ENCODE measurements around the gene MAN1B1. TPM values are rescaled to one million over a fixed set of nuclear protein-coding genes. Genes with fewer than 3 reads are reported as not detected.

The MAN1B1 gene
- total RNA-seq, 1 experiment from 2014 or later: 50.9 TPM

- TF ChIP-seq REST (IDR thresholded peaks at IDR 0.05; ENCODE audit: low read depth) (no peak), ZNF274 (IDR thresholded peaks at IDR 0.05; ENCODE audit: low read depth, low read length) (no peak), JUND (IDR thresholded peaks at IDR 0.05) (no peak)
These were observed 9.6 kb upstream of the MAN1B1 start, which contains the start of gene UAP1L1 (continued) for GRCh38 chr9:137077010-137077747.

DNA sequence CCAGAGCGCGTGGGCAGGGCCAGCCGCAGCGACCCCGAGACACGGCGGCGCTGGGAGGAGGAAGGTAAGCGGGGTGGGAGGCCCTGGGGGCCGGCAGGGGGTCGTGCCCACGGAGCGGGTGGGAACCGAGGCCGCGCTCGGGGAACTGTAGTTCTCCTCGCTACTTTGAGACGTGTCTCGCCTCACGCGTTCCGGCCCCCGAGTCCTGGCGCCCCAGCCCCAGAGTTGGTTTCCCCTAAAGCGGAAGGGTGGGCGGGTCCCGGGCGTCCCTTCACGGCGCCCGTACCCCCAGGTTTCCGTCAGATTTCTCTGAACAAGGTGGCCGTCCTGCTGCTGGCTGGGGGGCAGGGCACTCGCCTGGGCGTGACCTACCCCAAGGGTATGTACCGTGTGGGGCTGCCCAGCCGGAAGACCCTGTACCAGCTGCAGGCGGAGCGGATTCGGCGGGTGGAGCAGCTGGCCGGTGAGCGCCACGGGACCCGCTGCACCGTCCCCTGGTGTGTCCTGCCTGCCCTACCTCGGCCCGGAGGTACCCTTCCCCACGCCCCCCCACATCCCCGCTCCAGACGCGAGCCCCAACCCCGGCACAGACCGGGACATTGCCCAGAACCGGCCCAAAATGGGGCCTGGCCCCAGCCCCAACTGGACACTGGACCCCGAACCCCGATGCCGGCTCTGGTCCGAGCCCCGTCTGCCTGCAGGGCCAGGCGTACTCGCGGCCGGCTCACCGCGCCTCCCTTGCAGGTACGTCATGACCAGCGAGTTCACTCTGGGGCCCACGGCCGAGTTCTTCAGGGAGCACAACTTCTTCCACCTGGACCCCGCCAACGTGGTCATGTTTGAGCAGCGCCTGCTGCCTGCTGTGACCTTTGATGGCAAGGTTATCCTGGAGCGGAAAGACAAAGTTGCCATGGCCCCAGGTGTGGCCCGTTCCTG lies 8.8 kb upstream of the MAN1B1 start:
- ATAC-seq: peak; percentile 24
- peak overlapping the region; percentile 60; the same call in 1 of the 2 replicates for H3K27ac ChIP-seq (ENCODE audit: low read depth, low read length)
- POLR2A ChIA-PET: interaction anchor here (1.5 to 2.1 kb wide), 2 partner anchors 8 to 73 kb away, joined by 3 to 6 read pairs; partner anchors contain the start of gene MAN1B1

More for the DNA sequence above, 8.8 kb upstream of the MAN1B1 start:
- no peaks in the 10 kb centered on the region for H4K20me1 ChIP-seq (ENCODE audit: insufficient read depth)
- no peak for DNase-seq (ENCODE audit: low read depth, low spot score)
- peaks cover 4% of the 10 kb centered on the region; the same call in 1 of the 2 replicates for H3K79me2 ChIP-seq (ENCODE audit: insufficient read depth, low read length)
- peak overlapping the region; percentile 57 to 66 for H3K4me3 ChIP-seq (replicated peaks in 1 of 2; ENCODE audit: low read depth in 1 of 2, low read length in 2 of 2)
- no peaks in the 10 kb centered on the region for H3K27me3 ChIP-seq (ENCODE audit: insufficient read depth, low read length)
- peak overlapping the region; percentile 72 for H3K9ac ChIP-seq (ENCODE audit: low read length)
- H3K9me3 ChIP-seq (ENCODE audit: control insufficient read depth in 1 of 2, insufficient read depth in 1 of 2, low read depth in 1 of 2, low read length in 2 of 2): no peaks in the 10 kb centered on the region
- no TSS peak for BruUV-seq (replicated peaks)
- peaks cover 0 to 8% of the 10 kb centered on the region in 2 experiments; a peak in 1 of 4 replicates for H3K36me3 ChIP-seq (ENCODE audit: control insufficient read depth in 1 of 2, insufficient read depth in 2 of 2, low read length in 2 of 2)
- intact Hi-C loops (cut with micrococcal nuclease): no loop called here
- no peaks in the 10 kb centered on the region for H3K9me2 ChIP-seq (ENCODE audit: insufficient read depth)
- H2AFZ ChIP-seq (ENCODE audit: low read depth, low read length, poor library complexity, severe bottlenecking): no peak overlapping the region
- TF ChIP-seq ATF3 (IDR thresholded peaks at IDR 0.05) (no peak), ZFX (IDR thresholded peaks at IDR 0.05) (no peak; the same call in 1 of the 2 replicates), EZH2phosphoT487 (IDR thresholded peaks at IDR 0.05; ENCODE audit: borderline replicate concordance) (no peak), EGR1 (IDR thresholded peaks at IDR 0.05; ENCODE audit: low read depth) (no peak), POLR2A (IDR thresholded peaks at IDR 0.05; ENCODE audit: borderline replicate concordance, extremely low read depth, insufficient read depth, insufficient read length) (no peak), YY1 (IDR thresholded peaks at IDR 0.05; ENCODE audit: extremely low read depth, insufficient replicate concordance, low read depth, low read length) (no peak), EZH2 (IDR thresholded peaks at IDR 0.05) (no peak), SP1 (IDR thresholded peaks at IDR 0.05; ENCODE audit: low read depth) (no peak)
- H3K4me2 ChIP-seq (ENCODE audit: low read length): peak overlapping the region; percentile 89
- CTCF ChIA-PET: interaction anchor here (1.1 to 2.1 kb wide), 2 partner anchors 10 to 14 kb away, joined by 4 to 12 read pairs; no protein-coding TSS in a partner anchor
- RAD21 ChIA-PET (ENCODE audit: low non-redundant PET in 1 of 2, low total read pairs in 2 of 2, uncharacterized antibody in 2 of 2, unreplicated experiment in 2 of 2): no interaction called here
- peaks cover 18 to 46% of the 10 kb centered on the region in 2 experiments for H3K4me1 ChIP-seq (ENCODE audit: control insufficient read depth in 1 of 2, insufficient read depth in 2 of 2, low read length in 2 of 2)

Data from HCT116 (cell line).